ENCODE results near the gene CCNJL.

GRCh38 chr5:160353379-160353778 is 41.0 kb upstream of the CCNJL start:
- no peak for TF ChIP-seq CTCF (conservative IDR thresholded peaks at IDR 0.05; ENCODE audit: low read depth in 2 of 2)
- no peak for TF ChIP-seq JUNB (IDR thresholded peaks at IDR 0.05; ENCODE audit: unreplicated experiment)
- no peak for TF ChIP-seq EZH2 (IDR thresholded peaks at IDR 0.05; ENCODE audit: low read depth, unreplicated experiment)
- no peak for TF ChIP-seq CREB1 (CRISPR knock-in tag; IDR thresholded peaks at IDR 0.05; ENCODE audit: low read depth)
- no peak for TF ChIP-seq POLR2AphosphoS5 (IDR thresholded peaks at IDR 0.05; ENCODE audit: low read depth)
- no peak for TF ChIP-seq ZNF331 (CRISPR knock-in tag; IDR thresholded peaks at IDR 0.05; ENCODE audit: low read depth)
- TF ChIP-seq EZH2phosphoT487 (IDR thresholded peaks at IDR 0.05; ENCODE audit: unreplicated experiment), result no peak
